K562 (cell line): ENCODE data around the gene MKLN1.

Source experiments
- EZH2 ChIP-seq: IDR thresholded peaks from 2 replicates; pipeline ENCODE4 v1.6.1; 2012; ENCODE audit warnings: low read depth, mild to moderate bottlenecking, inconsistent platforms, low read length, borderline replicate concordance
- HCFC1 ChIP-seq: IDR thresholded peaks from 2 replicates; pipeline ENCODE4 v1.6.1; 2012; ENCODE audit warnings: low read depth, low read length, improper control_type of control experiment
- KLF16 ChIP-seq: IDR thresholded peaks from 2 replicates; pipeline ENCODE4 v1.6.1; 2016; ENCODE audit warnings: antibody characterized with exemption
- POLR2A ChIP-seq: fragments of 450-650 bp; conservative IDR thresholded peaks from 2 replicates; pipeline ENCODE4 v1.6.1; 2016
- RB1 ChIP-seq: fragments of 450-650 bp; IDR thresholded peaks from 2 replicates; pipeline ENCODE4 v1.6.1; 2017; ENCODE audit warnings: low read depth, mild to moderate bottlenecking
- SMAD3 ChIP-seq: fragments of 450-650 bp; formaldehyde crosslinking; conservative IDR thresholded peaks from 2 replicates; pipeline ENCODE4 v1.4.0; 2020; ENCODE audit warnings: mild to moderate bottlenecking
- STAT6 ChIP-seq: sonication (generic); formaldehyde crosslinking; IDR thresholded peaks from 2 replicates; pipeline ENCODE4 v1.8.1; 2023; ENCODE audit warnings: mild to moderate bottlenecking, missing genetic modification reagents
- YY1 ChIP-seq, 3 experiments: IDR thresholded peaks; 2 replicates each; pipeline ENCODE4 v1.6.1; 2011; ENCODE audit warnings: low read length in 2 of 3, mild to moderate bottlenecking in 2 of 3, moderate library complexity in 2 of 3, borderline replicate concordance in 1 of 3, control low read depth in 1 of 3, low read depth in 1 of 3; ENCODE audit not compliant: insufficient read depth in 3 of 3, insufficient replicate concordance in 2 of 3, control insufficient read depth in 1 of 3, insufficient read length in 1 of 3; ENCODE audit errors: extremely low read depth in 1 of 3
- ZFP30 ChIP-seq: fragments of 250-450 bp; sonication (Bioruptor Pico); IDR thresholded peaks from 2 replicates; pipeline ENCODE4 v1.8.0; 2022; ENCODE audit warnings: moderate library complexity, mild to moderate bottlenecking, inconsistent platforms, borderline replicate concordance
- ZSCAN29 ChIP-seq: fragments of 450-650 bp; IDR thresholded peaks from 2 replicates; pipeline ENCODE4 v1.6.1; 2017

GRCh38 chr7:131374821-131375220, 47.1 kb downstream of the MKLN1 start:
- no peak for TF ChIP-seq POLR2A
- TF ChIP-seq EZH2: no peak
- TF ChIP-seq RB1: no peak
- TF ChIP-seq ZSCAN29: no peak
- TF ChIP-seq YY1 (IDR thresholded peaks at IDR 0.05; ENCODE audit: borderline replicate concordance in 1 of 3, control insufficient read depth in 1 of 3, extremely low read depth in 1 of 3, insufficient read depth in 3 of 3, insufficient read length in 1 of 3, insufficient replicate concordance in 2 of 3, low read depth in 1 of 3, low read length in 2 of 3): no peak
- no peak for TF ChIP-seq HCFC1
- TF ChIP-seq SMAD3 (CRISPR knock-in tag): no peak
- no peak for TF ChIP-seq KLF16
- no peak for TF ChIP-seq STAT6 (CRISPR knock-in tag)
- TF ChIP-seq ZFP30 (CRISPR knock-in tag): no peak
